GM12878 (cell line): ENCODE data around the gene LRRC45. TPM values are rescaled to one million over a fixed set of nuclear protein-coding genes. Genes with fewer than 3 reads are reported as not detected.

Source experiments
- BMI1 ChIP-seq: fragments of 450-650 bp; IDR thresholded peaks from 2 replicates; pipeline ENCODE4 v1.6.1; 2016; ENCODE audit warnings: mild to moderate bottlenecking, moderate library complexity, borderline replicate concordance
- EED ChIP-seq: sonication (generic); IDR thresholded peaks from 2 replicates; pipeline ENCODE4 v1.6.1; 2016; ENCODE audit warnings: antibody characterized with exemption, low read depth
- FOS ChIP-seq: IDR thresholded peaks from 3 replicates; pipeline ENCODE4 v1.6.1; 2011; ENCODE audit warnings: borderline replicate concordance; ENCODE audit not compliant: insufficient read length; ENCODE audit errors: extremely low read depth
- HDAC6 ChIP-seq: fragments of 200-600 bp; sonication (generic); IDR thresholded peaks from one replicate; pipeline ENCODE4 v1.8.0; 2017; ENCODE audit warnings: antibody characterized with exemption; ENCODE audit not compliant: unreplicated experiment
- LARP7 ChIP-seq: fragments of 450-650 bp; IDR thresholded peaks from 2 replicates; pipeline ENCODE4 v1.6.1; 2017; ENCODE audit warnings: mild to moderate bottlenecking
- MYB ChIP-seq: fragments of 150-350 bp; IDR thresholded peaks from 2 replicates; pipeline ENCODE4 v1.6.1; 2014; ENCODE audit warnings: mild to moderate bottlenecking, low read depth, low read length, borderline replicate concordance
- MYC ChIP-seq: IDR thresholded peaks from 2 replicates; pipeline ENCODE4 v1.6.1; 2011; ENCODE audit warnings: mild to moderate bottlenecking, low read length, moderate library complexity, inconsistent platforms; ENCODE audit not compliant: insufficient read depth, insufficient replicate concordance, insufficient read length, severe bottlenecking
- NKRF ChIP-seq: fragments of 450-650 bp; conservative IDR thresholded peaks from 2 replicates; pipeline ENCODE4 v1.6.1; 2017; ENCODE audit warnings: mild to moderate bottlenecking, moderate library complexity
- PAX5 ChIP-seq: IDR thresholded peaks from 2 replicates; pipeline ENCODE4 v1.6.1; 2011; ENCODE audit warnings: low read depth, low read length, borderline replicate concordance
- POLR2A ChIP-seq: IDR thresholded peaks from 2 replicates; pipeline ENCODE4 v1.6.1; 2011; ENCODE audit warnings: low read depth, mild to moderate bottlenecking, low read length
- POLR2AphosphoS5 ChIP-seq: IDR thresholded peaks from 2 replicates; pipeline ENCODE4 v1.6.1; 2011; ENCODE audit warnings: mild to moderate bottlenecking, low read length, inconsistent platforms
- SP1 ChIP-seq: IDR thresholded peaks from one replicate; pipeline ENCODE4 v1.6.1; 2011; ENCODE audit warnings: low read depth, low read length
- SREBF2 ChIP-seq: IDR thresholded peaks from 2 replicates; pipeline ENCODE4 v1.6.1; 2012; ENCODE audit warnings: mild to moderate bottlenecking, low read length
- SRF ChIP-seq, 2 experiments: IDR thresholded peaks; 2 replicates each; pipeline ENCODE4 v1.6.1; 2011; ENCODE audit warnings: low read depth in 2 of 2, low read length in 2 of 2, mild to moderate bottlenecking in 1 of 2, moderate library complexity in 1 of 2
- WRNIP1 ChIP-seq: IDR thresholded peaks from 2 replicates; pipeline ENCODE4 v1.6.1; 2011; ENCODE audit warnings: low read depth, low read length, improper control_type of control experiment, borderline replicate concordance
- ZBTB33 ChIP-seq: fragments of 450-650 bp; IDR thresholded peaks from 2 replicates; pipeline ENCODE4 v1.6.1; 2017; ENCODE audit warnings: mild to moderate bottlenecking
- ZBTB4 ChIP-seq: fragments of 450-650 bp; formaldehyde crosslinking; IDR thresholded peaks from 2 replicates; pipeline ENCODE4 v1.4.0; 2022; ENCODE audit warnings: mild to moderate bottlenecking, moderate library complexity
- ZBTB40 ChIP-seq: fragments of 450-650 bp; IDR thresholded peaks from 2 replicates; pipeline ENCODE4 v1.6.1; 2016; ENCODE audit warnings: mild to moderate bottlenecking, moderate library complexity, borderline replicate concordance
- polyA plus RNA-seq, 11 experiments: library from polyadenylated mRNA; depleted of rRNA in 4 of 11; unstranded in 6 of 11; stranded (reverse) in 5 of 11; fragments of >200 nt; fragmentation: Nextera tagmentation in 4 of 11; fragmentation: Illumina TruSeq in 1 of 11; extraction: Ambion mirVana in 4 of 11; extraction: Trizol in 1 of 11; gene quantifications; 1 replicate in 1 of 11; 2 replicates in 10 of 11; pipeline versions ENCODE4 v1.2.1 to v1.2.3, GENCODE V29; 2011 to 2016; ENCODE audit warnings: inconsistent platforms in 2 of 11, missing spikeins in 2 of 11, low read depth in 1 of 11
- total RNA-seq, 4 experiments: library from RNA; depleted of rRNA in 3 of 4; stranded (reverse); fragments of >200 nt in 3 of 4; fragmentation: Illumina TruSeq in 1 of 4; extraction: Trizol in 1 of 4; gene quantifications; 2 replicates each; pipeline versions ENCODE4 v1.2.1 to v1.2.3, GENCODE V29; 2013 to 2021

Gene LRRC45
- total and polyA plus RNA-seq, 10 of the 15 experiments (the other 5 are each of a cell fraction or from before 2014, with no cell fraction given), result 0.03 to 27.7 (median 10.4) TPM

- TF ChIP-seq MYB (no peak), EED (no peak), FOS (no peak), SP1 (peak; percentile 68), PAX5 (0 out of 2 replicates have a peak, but pooled peaks have one; percentile 14), BMI1 (no peak), HDAC6 (no peak), SRF (IDR thresholded peaks at IDR 0.05; ENCODE audit: low read depth in 2 of 2, low read length in 2 of 2) (no peak), SREBF2 (0 out of 2 replicates have a peak, but pooled peaks have one; percentile 27), ZBTB33 (no peak), POLR2A (peak; percentile 74), ZBTB4 (CRISPR knock-in tag) (no peak), POLR2AphosphoS5 (no peak; the same call in 1 of the 2 replicates), WRNIP1 (no peak), MYC (no peak), NKRF (peak; percentile 80), LARP7 (peak; percentile 71), ZBTB40 (peak; percentile 70)
Measured at GRCh38 chr17:82051776-82052637, 28.9 kb downstream of the LRRC45 start, which contains the start of the genes GPS1 and RFNG (continued).
